Kidney epithelial cell (primary cell): Measurements from ENCODE around the gene MAGI1. TPM values are rescaled to one million over a fixed set of nuclear protein-coding genes. Genes with fewer than 3 reads are reported as not detected.

ENCODE experiments used
- DNase-seq: peaks from one replicate; pipeline ENCODE4 v3.0.0-alpha.2; 2010; ENCODE audit warnings: low read depth
- H3K27me3 ChIP-seq: 2 replicates; pipeline ENCODE4 v1.6.0; 2011; ENCODE audit warnings: low read length; ENCODE audit not compliant: control insufficient read depth, insufficient read depth
- H3K36me3 ChIP-seq: 2 replicates; pipeline ENCODE4 v1.5.1; 2011; ENCODE audit warnings: low read length; ENCODE audit not compliant: control insufficient read depth, insufficient read depth
- H3K4me3 ChIP-seq: 2 replicates; pipeline ENCODE4 v1.5.1; 2011; ENCODE audit warnings: low read depth, mild to moderate bottlenecking, control low read depth, low read length
- CTCF ChIP-seq: IDR thresholded peaks from 2 replicates; pipeline ENCODE4 v1.5.1; 2011; ENCODE audit warnings: mild to moderate bottlenecking, moderate library complexity, low read length, control low read depth, inconsistent platforms; ENCODE audit not compliant: insufficient read depth, poor library complexity, severe bottlenecking
- total RNA-seq: library from RNA; depleted of rRNA; stranded (reverse); fragments of >200 nt; gene quantifications from 2 replicates; pipeline ENCODE4 v1.2.3, GENCODE V29; 2015

MAGI1 gene
- total RNA-seq, 1 donor from 2014 or later, result 15.8 TPM

DNA sequence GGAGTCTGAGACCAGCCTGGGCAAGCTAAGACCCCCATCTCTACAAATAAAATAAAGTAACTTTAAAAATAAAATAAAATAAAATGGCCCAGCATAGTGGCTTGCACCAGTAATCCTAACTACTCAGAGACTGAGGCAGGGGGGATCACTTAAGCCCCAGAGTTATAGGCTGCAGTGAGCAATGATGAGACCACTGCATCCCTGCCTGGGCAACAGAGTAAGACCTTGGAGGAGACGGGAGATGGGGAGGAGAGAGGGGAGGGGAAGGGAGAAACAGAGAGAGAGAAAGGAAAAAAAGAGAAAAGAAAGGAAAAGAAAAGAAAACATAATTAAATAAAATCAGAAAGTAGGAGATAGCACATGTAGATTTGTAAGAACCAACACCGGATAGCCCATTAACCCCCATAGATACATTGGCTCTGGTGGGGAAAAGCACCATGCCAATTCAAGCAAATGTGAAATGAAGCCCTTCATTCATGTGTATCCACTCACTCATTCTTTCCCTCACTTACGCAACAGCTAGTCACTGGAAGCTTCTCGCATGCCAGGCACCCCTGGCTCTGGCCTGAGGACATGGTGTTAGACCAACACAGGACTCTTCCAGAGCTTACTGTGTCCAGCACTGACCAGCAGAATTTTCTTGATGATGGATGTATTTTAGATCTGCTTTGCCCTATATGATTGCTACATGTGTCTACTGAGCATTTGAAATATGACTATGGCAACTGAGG, 183.2 kb downstream of the MAGI1 start:
- no peak for DNase-seq
- H3K4me3 ChIP-seq, result no peak overlapping the region
- no peak for TF ChIP-seq CTCF
- H3K36me3 ChIP-seq, result no peaks in the 10 kb centered on the region
- no peaks in the 10 kb centered on the region for H3K27me3 ChIP-seq

- Histone ChIP-seq H3K36me3 (no peaks in the 10 kb centered on the region), H3K4me3 (no peak overlapping the region), H3K27me3 (no peaks in the 10 kb centered on the region)
- no peak for DNase-seq
- no peak for TF ChIP-seq CTCF
These were observed 184.0 kb downstream of the MAGI1 start for GRCh38 chr3:65854606-65855304.

- H3K4me3 ChIP-seq, result no peak overlapping the region
- DNase-seq, result no peak
- no peaks in the 10 kb centered on the region for H3K36me3 ChIP-seq
- no peak for TF ChIP-seq CTCF
- no peaks in the 10 kb centered on the region for H3K27me3 ChIP-seq
These were observed 186.9 kb downstream of the MAGI1 start for GRCh38 chr3:65851827-65852226.

- Histone ChIP-seq H3K4me3 (no peak overlapping the region), H3K36me3 (no peaks in the 10 kb centered on the region), H3K27me3 (no peaks in the 10 kb centered on the region)
- TF ChIP-seq CTCF, result no peak
- DNase-seq, result no peak
These were observed 188.5 kb downstream of the MAGI1 start for GRCh38 chr3:65850261-65850660.

- Histone ChIP-seq H3K36me3 (no peaks in the 10 kb centered on the region), H3K4me3 (no peak overlapping the region), H3K27me3 (no peaks in the 10 kb centered on the region)
- DNase-seq, result no peak
- TF ChIP-seq CTCF, result no peak
These were observed 190.7 kb downstream of the MAGI1 start for GRCh38 chr3:65848024-65848423.

GRCh38 chr3:65846936-65847335, 191.8 kb downstream of the MAGI1 start:
- DNase-seq, result no peak
- TF ChIP-seq CTCF, result no peak
- H3K36me3 ChIP-seq, result no peaks in the 10 kb centered on the region

More at GRCh38 chr3:65846936-65847335, 191.8 kb downstream of the MAGI1 start:
- no peaks in the 10 kb centered on the region for H3K27me3 ChIP-seq
- no peak overlapping the region for H3K4me3 ChIP-seq
